Fibroblast of villous mesenchyme (primary cell): ENCODE results near the gene RNF182. TPM values are rescaled to one million over a fixed set of nuclear protein-coding genes. Genes with fewer than 3 reads are reported as not detected.

Experiments used
- DNase-seq: peaks from one replicate; pipeline ENCODE4 v3.0.0-alpha.2; 2010; ENCODE audit warnings: low read depth
- H3K4me3 ChIP-seq: 2 replicates; pipeline ENCODE4 v1.5.1; 2011; ENCODE audit warnings: low read depth, mild to moderate bottlenecking, low read length
- total RNA-seq: library from RNA; depleted of rRNA; stranded (reverse); fragments of >200 nt; gene quantifications from 2 replicates; pipeline ENCODE4 v1.2.3, GENCODE V29; 2012
- TF ChIP-seq, protein P1 (sequence below): IDR thresholded peaks from 2 replicates; pipeline ENCODE4 v1.5.1; 2012; ENCODE audit warnings: low read depth, mild to moderate bottlenecking, low read length; ENCODE audit not compliant: insufficient read depth

Gene RNF182
- total RNA-seq, 1 donor: 6.9 TPM

DNA sequence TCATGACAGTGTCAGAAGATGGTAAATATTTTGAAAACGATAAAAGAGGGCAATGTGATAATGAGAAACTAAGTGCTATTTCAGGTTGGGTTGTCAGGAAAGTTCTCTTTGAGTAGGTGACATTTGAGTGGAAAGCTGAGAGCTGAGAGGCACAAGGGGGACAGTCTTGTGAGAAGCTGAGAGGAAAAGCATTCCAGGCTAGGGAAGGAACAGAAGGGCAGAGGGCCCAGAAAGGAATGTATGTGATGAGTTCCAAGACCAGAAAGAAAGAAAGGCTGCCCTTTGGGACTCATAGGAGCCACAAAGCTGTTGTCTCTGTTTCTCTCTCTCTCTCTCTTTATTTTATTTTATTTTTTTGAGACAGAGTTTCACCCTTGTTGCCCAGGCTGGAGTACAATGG, 7.6 kb upstream of the RNF182 start:
- H3K4me3 ChIP-seq: no peak overlapping the region
- TF ChIP-seq, protein P1, sequence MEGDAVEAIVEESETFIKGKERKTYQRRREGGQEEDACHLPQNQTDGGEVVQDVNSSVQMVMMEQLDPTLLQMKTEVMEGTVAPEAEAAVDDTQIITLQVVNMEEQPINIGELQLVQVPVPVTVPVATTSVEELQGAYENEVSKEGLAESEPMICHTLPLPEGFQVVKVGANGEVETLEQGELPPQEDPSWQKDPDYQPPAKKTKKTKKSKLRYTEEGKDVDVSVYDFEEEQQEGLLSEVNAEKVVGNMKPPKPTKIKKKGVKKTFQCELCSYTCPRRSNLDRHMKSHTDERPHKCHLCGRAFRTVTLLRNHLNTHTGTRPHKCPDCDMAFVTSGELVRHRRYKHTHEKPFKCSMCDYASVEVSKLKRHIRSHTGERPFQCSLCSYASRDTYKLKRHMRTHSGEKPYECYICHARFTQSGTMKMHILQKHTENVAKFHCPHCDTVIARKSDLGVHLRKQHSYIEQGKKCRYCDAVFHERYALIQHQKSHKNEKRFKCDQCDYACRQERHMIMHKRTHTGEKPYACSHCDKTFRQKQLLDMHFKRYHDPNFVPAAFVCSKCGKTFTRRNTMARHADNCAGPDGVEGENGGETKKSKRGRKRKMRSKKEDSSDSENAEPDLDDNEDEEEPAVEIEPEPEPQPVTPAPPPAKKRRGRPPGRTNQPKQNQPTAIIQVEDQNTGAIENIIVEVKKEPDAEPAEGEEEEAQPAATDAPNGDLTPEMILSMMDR: no peak
- DNase-seq: peak; percentile 59

DNA sequence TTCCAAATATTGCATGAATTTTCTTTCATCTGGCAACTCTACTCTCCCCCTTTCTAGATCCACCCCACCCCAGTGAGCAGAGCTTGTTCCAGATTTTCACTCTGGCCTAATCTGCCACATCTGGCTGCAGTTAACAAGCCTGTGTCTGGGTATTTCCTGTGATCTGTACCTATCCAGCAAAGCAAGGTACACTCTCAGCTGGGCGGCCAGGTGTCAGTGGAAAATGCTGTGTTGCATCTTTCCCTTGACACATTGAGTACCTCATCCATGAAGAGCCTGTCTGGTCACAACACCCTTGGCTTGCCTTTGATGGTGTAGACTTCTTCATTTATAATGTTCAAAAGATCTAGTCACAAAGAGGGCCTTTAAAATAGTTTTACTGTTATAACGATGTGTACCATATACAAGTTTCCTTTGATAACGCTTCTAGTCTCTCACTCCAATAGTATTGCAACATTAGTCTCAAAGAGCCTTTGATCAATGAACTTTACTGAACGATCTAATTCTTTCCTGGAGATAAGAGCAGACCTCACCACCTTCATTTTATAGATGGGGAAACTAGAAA, 6.0 kb upstream of the RNF182 start:
- no peak for DNase-seq
- H3K4me3 ChIP-seq: no peak overlapping the region
- TF ChIP-seq, protein P1: no peak

GRCh38 chr6:13919861-13920260, 4.9 kb upstream of the RNF182 start:
- TF ChIP-seq, protein P1: no peak
- no peak for DNase-seq
- no peak overlapping the region for H3K4me3 ChIP-seq

DNA sequence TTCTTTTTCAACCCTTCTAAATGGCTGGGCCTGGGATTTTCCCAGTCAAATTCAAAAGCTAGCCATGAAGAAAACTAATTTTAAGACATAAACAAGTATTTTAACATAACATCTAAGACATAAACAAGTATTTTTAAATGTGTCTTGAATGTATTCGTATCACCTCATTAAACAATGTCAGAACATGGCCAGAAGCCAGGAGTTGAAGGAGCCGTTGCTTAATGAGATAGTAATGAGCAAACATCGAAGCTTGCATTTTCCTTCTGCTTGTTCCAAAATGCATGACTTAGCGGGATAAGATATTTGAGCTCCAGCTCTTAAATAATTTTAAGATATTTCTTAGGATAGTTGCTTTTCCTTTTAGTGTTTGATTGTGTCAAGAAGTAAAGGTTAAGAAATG, 4.2 kb upstream of the RNF182 start:
- H3K4me3 ChIP-seq: no peak overlapping the region
- TF ChIP-seq, protein P1: no peak
- peak; percentile 52 for DNase-seq

DNA sequence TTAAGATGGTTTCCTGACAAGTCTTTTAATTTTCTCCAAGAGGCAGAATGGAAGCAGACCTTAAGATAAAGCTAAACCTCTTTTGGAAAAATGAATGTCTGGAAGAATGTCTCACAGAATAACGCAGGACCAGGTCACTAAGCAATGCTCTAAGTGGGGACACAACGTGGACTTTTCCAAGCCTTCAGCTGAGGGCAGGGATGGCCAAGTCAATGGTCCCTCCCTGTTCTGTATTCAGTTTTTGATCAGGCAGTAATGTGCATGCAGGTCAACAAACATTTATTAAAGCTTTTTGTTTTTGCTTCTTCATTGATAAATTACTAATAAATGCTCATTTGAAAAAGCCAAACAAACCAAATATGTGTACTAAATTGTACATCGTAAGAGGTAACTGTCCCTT, 2.0 kb upstream of the RNF182 start:
- no peak overlapping the region for H3K4me3 ChIP-seq
- TF ChIP-seq, protein P1: no peak
- no peak for DNase-seq

DNA sequence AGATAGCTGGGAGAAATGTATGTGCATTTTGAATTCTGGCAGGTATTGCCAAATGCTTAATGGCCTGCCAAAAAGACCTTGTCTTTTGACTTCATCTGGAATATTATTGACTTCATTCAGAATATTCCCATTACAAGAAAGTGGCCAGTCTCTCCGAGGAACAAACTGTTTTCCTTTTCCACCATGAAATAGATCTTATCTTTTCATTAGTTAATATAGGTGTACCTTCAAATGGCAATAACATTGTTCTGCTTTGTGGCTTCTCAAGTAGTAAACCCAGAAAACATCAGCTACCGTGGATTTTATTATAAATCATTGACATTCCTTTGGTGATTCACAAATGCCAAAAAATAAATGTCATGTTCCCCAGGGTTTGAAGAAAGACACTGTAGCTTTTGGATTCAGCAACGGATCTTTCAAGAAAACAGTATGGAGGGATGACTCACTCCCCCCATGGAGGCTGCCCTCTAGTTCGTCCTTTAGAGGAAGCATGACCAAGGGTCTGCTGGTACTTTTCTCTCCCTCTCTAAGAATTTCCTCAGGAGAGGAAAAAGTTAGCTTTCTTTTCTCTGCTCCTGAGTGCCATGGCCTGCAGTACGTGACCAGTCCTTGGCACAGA, 1.1 kb upstream of the RNF182 start:
- peak overlapping the region; percentile 60 for H3K4me3 ChIP-seq
- TF ChIP-seq, protein P1: no peak
- peak; percentile 64 for DNase-seq
